K562 (cell line): ENCODE data around the gene PSAT1. TPM values are rescaled to one million over a fixed set of nuclear protein-coding genes. Genes with fewer than 3 reads are reported as not detected.

ENCODE experiments used
- ATAC-seq: fragments of 200-7000 bp; cut with Tn5 transposase; 3 replicates; pipeline ENCODE4 v1.9.1; 2020; ENCODE audit warnings: moderate library complexity
- BruUV-seq: library from RNA; stranded (reverse); fragments of 400-500 nt; replicated peaks from 2 replicates; lab custom pipeline; 2021; lab: Mats Ljungman, UMichigan
- CTCF ChIA-PET: fragments of 300-600 bp; formaldehyde crosslinking; extraction: SDS; loops from one replicate; lab custom pipeline; 2021; ENCODE audit warnings: low intra/inter-chr PET ratio; lab: Yijun Ruan, JAX
- POLR2A ChIA-PET: fragments of 300-600, 350-650 bp; sonication (Branson Sonifier 250); formaldehyde crosslinking; extraction: SDS; loops from one replicate; lab custom pipeline; 2021; ENCODE audit warnings: antibody characterized with exemption, inconsistent platforms; lab: Yijun Ruan, JAX
- DNase-seq, 4 experiments: peaks; one replicate each; pipeline versions ENCODE4 v3.0.0 to v3.0.0-alpha.2; 2011 to 2018; ENCODE audit warnings: low spot score in 3 of 4, mixed read lengths in 3 of 4; ENCODE audit errors: extremely low read depth in 1 of 4
- FAIRE-seq: peaks from 2 replicates; lab custom pipeline; 2011; peaks lifted over from hg19 to GRCh38; lab: Jason Lieb, UNC
- H2AFZ ChIP-seq: 2 replicates; pipeline ENCODE4 v1.6.0; 2011; ENCODE audit warnings: low read depth, low read length, control low read depth, inconsistent platforms
- H3K27ac ChIP-seq: fragments of 200-600 bp; 3 replicates; pipeline ENCODE4 v1.8.0; 2011; ENCODE audit warnings: low read depth, mild to moderate bottlenecking, control low read depth, inconsistent platforms, low read length, moderate library complexity, mixed read lengths; ENCODE audit errors: extremely low read depth
- H3K27me3 ChIP-seq, 2 experiments: fragments of 300-600 bp in 1 of 2; 2 replicates in 1 of 2; 3 replicates in 1 of 2; pipeline versions ENCODE4 v1.6.0 to v1.8.0; 2011; ENCODE audit warnings: inconsistent platforms in 2 of 2, low read length in 2 of 2, mild to moderate bottlenecking in 1 of 2, mixed read lengths in 1 of 2, moderate library complexity in 1 of 2; ENCODE audit not compliant: control insufficient read depth in 2 of 2, insufficient read depth in 2 of 2
- H3K36me3 ChIP-seq: fragments of 300-600 bp; 3 replicates; pipeline ENCODE4 v1.8.0; 2011; ENCODE audit warnings: mild to moderate bottlenecking, low read length, inconsistent platforms; ENCODE audit not compliant: control insufficient read depth, insufficient read depth
- H3K4me1 ChIP-seq, 2 experiments: fragments of 200-600 bp in 1 of 2; replicated peaks in 1 of 2; 2 replicates in 1 of 2; 3 replicates in 1 of 2; pipeline versions ENCODE4 v1.5.1 to v1.8.0; 2011; ENCODE audit warnings: inconsistent platforms in 2 of 2, low read length in 2 of 2, mild to moderate bottlenecking in 1 of 2, mixed read lengths in 1 of 2, moderate library complexity in 1 of 2; ENCODE audit not compliant: control insufficient read depth in 2 of 2, insufficient read depth in 2 of 2
- H3K4me2 ChIP-seq: 2 replicates; pipeline ENCODE4 v1.6.1; 2011; ENCODE audit warnings: low read length, control low read depth, inconsistent platforms, mixed read lengths; ENCODE audit not compliant: insufficient read depth
- H3K4me3 ChIP-seq: fragments of 200-600 bp; sonication (generic), shearing (Covaris generic); 2 replicates; pipeline ENCODE4 v1.5.1; 2016; ENCODE audit warnings: control low read depth, inconsistent platforms
- H3K79me2 ChIP-seq: fragments of 200-600 bp; 3 replicates; pipeline ENCODE4 v1.8.0; 2011; ENCODE audit warnings: low read length, inconsistent platforms; ENCODE audit not compliant: control insufficient read depth, insufficient read depth
- H3K9ac ChIP-seq, 2 experiments: 2 replicates each; pipeline versions ENCODE4 v1.6.0 to v1.6.1; 2011; ENCODE audit warnings: low read depth in 2 of 2, low read length in 2 of 2, control low read depth in 1 of 2, inconsistent platforms in 1 of 2, mild to moderate bottlenecking in 1 of 2, mixed read lengths in 1 of 2; ENCODE audit not compliant: insufficient read depth in 1 of 2
- H3K9me1 ChIP-seq: one replicate; pipeline ENCODE4 v1.6.0; 2011; ENCODE audit warnings: inconsistent platforms, mild to moderate bottlenecking, low read length, moderate library complexity; ENCODE audit not compliant: control insufficient read depth, insufficient read depth
- H3K9me3 ChIP-seq: replicated peaks from 2 replicates; pipeline ENCODE4 v1.5.1; 2011; ENCODE audit warnings: low read depth, low read length, inconsistent platforms; ENCODE audit not compliant: control insufficient read depth, insufficient read depth
- H4K20me1 ChIP-seq: replicated peaks from 2 replicates; pipeline ENCODE4 v1.6.1; 2011; ENCODE audit warnings: low read length, inconsistent platforms, mixed read lengths; ENCODE audit not compliant: control insufficient read depth, insufficient read depth
- CEBPB ChIP-seq: fragments of 450-650 bp; IDR thresholded peaks from 2 replicates; pipeline ENCODE4 v1.6.1; 2016; ENCODE audit warnings: missing genetic modification characterization, missing compliant biosample characterization
- GTF2E2 ChIP-seq: fragments of 200-800 bp; sonication (Bioruptor generic); IDR thresholded peaks from 2 replicates; pipeline ENCODE4 v1.6.1; 2016; ENCODE audit warnings: missing genetic modification characterization, missing compliant biosample characterization
- RCOR1 ChIP-seq, 2 experiments: IDR thresholded peaks; 2 replicates each; pipeline ENCODE4 v1.6.1; 2012; ENCODE audit warnings: low read depth in 2 of 2, low read length in 2 of 2, borderline replicate concordance in 1 of 2, improper control_type of control experiment in 1 of 2
- TSC22D4 ChIP-seq: fragments of 450-650 bp; IDR thresholded peaks from 2 replicates; pipeline ENCODE4 v1.6.1; 2016; ENCODE audit warnings: missing genetic modification characterization, missing biosample characterization, control low read depth
- WGBS: fragments of 100-300 bp; shearing (Covaris generic); methylation state at CpG from one replicate; pipeline ENCODE4 v1.1.6; 2016; ENCODE audit warnings: low coverage, mixed read lengths; ENCODE audit not compliant: insufficient coverage; ENCODE audit errors: missing lambda C conversion rate; 5-methylcytosine and 5-hydroxymethylcytosine counted together
- in situ Hi-C: fragments of 300-500 bp; cut with MboI; formaldehyde crosslinking; loops from 4 replicates; pipeline ENCODE4 v1.15.0; 2018; ENCODE audit warnings: inconsistent platforms, mixed read lengths
- intact Hi-C: fragments of 100-400 bp; cut with micrococcal nuclease; formaldehyde crosslinking; loops from 2 replicates; pipeline ENCODE4 v1.14.2; 2022
- polyA plus RNA-seq, 8 experiments: library from polyadenylated mRNA; depleted of rRNA in 4 of 8; stranded (reverse) in 5 of 8; unstranded in 3 of 8; fragments of >200 nt; fragmentation: Nextera tagmentation in 2 of 8; fragmentation: Illumina TruSeq in 1 of 8; extraction: Ambion mirVana in 2 of 8; extraction: Trizol in 1 of 8; gene quantifications; 2 replicates each; pipeline versions ENCODE4 v1.2.1 to v1.2.3, GENCODE V29; 2011 to 2014; ENCODE audit warnings: inconsistent platforms in 1 of 8, missing spikeins in 1 of 8
- total RNA-seq, 7 experiments: library from RNA; depleted of rRNA in 6 of 7; stranded (reverse); fragments of >200 nt in 6 of 7; fragmentation: Illumina TruSeq in 2 of 7; extraction: Trizol in 2 of 7; gene quantifications; 2 replicates each; pipeline versions ENCODE4 v1.2.1 to v1.2.3, GENCODE V29; 2011 to 2021; ENCODE audit warnings: low replicate concordance in 1 of 7
- TF ChIP-seq, protein P1 (sequence below): fragments of 450-650 bp; IDR thresholded peaks from 2 replicates; pipeline ENCODE4 v1.6.1; 2014; ENCODE audit warnings: low read depth, mild to moderate bottlenecking, moderate library complexity, borderline replicate concordance
- TF ChIP-seq, protein P2 (sequence below): fragments of 450-650 bp; formaldehyde crosslinking; IDR thresholded peaks from 2 replicates; pipeline ENCODE4 v1.4.0; 2022; ENCODE audit warnings: missing genetic modification characterization
- TF ChIP-seq, protein P3 (sequence below): sonication (generic); formaldehyde crosslinking; IDR thresholded peaks from 2 replicates; pipeline ENCODE4 v1.8.0; 2023; ENCODE audit warnings: mild to moderate bottlenecking, missing genetic modification reagents

PSAT1 gene
- total and polyA plus RNA-seq, 9 of the 15 experiments (the other 6 are each of a cell fraction or from before 2014, with no cell fraction given), result 29.7 to 151 (median 98.3) TPM

DNA sequence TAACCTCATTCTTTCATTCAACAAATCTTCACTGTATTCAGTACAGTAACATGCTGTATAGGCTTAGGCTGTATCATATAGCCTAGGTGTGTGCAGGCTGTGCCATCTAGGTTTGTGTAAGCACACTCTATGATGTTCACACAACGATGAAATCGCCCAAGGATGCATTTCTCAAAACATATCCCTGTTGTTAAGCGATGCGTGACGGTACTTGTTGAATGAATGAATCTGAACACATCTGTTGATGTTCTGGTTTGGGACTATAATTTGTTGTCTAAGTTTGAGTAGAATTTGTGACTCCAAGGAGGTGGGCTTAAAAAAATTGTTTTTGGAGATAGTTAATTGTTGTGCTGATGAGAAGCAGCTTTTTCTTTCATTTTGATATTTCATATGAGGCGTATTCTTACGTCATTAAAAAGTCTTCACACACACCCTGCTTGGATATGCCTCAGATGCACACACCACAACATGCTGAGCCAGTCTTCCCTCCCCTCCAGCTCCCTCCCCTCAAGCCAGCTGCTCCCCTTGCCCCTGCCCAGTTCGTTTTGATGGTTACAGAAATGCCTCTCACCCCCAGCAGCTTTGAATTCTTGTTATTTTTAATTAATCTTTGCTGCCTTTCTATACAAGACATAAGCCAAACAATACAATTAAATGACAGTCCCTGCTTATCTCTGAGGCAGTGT lies 5.5 kb upstream of the PSAT1 start:
- H2AFZ ChIP-seq, result no peak overlapping the region
- BruUV-seq, result no TSS peak
- in situ Hi-C loops (no loop called here), intact Hi-C loops (no loop called here)
- no peaks in the 10 kb centered on the region for H3K9me1 ChIP-seq
- ChIA-PET CTCF (no interaction called here), POLR2A (no interaction called here)
- no peaks in the 10 kb centered on the region for H3K36me3 ChIP-seq
- no peak overlapping the region for H3K4me2 ChIP-seq
- peaks cover 4% of the 10 kb centered on the region in 2 experiments; a peak in 4 of 5 replicates for H3K4me1 ChIP-seq
- TF ChIP-seq, protein P1, sequence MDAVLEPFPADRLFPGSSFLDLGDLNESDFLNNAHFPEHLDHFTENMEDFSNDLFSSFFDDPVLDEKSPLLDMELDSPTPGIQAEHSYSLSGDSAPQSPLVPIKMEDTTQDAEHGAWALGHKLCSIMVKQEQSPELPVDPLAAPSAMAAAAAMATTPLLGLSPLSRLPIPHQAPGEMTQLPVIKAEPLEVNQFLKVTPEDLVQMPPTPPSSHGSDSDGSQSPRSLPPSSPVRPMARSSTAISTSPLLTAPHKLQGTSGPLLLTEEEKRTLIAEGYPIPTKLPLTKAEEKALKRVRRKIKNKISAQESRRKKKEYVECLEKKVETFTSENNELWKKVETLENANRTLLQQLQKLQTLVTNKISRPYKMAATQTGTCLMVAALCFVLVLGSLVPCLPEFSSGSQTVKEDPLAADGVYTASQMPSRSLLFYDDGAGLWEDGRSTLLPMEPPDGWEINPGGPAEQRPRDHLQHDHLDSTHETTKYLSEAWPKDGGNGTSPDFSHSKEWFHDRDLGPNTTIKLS, result no peak
- TF ChIP-seq GTF2E2 (no peak), CEBPB (no peak), TSC22D4 (tag) (no peak), RCOR1 (IDR thresholded peaks at IDR 0.05; ENCODE audit: borderline replicate concordance in 1 of 2, low read depth in 2 of 2, low read length in 2 of 2) (no peak)
- TF ChIP-seq, protein P2, sequence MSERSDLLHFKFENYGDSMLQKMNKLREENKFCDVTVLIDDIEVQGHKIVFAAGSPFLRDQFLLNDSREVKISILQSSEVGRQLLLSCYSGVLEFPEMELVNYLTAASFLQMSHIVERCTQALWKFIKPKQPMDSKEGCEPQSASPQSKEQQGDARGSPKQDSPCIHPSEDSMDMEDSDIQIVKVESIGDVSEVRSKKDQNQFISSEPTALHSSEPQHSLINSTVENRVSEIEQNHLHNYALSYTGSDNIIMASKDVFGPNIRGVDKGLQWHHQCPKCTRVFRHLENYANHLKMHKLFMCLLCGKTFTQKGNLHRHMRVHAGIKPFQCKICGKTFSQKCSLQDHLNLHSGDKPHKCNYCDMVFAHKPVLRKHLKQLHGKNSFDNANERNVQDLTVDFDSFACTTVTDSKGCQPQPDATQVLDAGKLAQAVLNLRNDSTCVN, result no peak
- TF ChIP-seq, protein P3, sequence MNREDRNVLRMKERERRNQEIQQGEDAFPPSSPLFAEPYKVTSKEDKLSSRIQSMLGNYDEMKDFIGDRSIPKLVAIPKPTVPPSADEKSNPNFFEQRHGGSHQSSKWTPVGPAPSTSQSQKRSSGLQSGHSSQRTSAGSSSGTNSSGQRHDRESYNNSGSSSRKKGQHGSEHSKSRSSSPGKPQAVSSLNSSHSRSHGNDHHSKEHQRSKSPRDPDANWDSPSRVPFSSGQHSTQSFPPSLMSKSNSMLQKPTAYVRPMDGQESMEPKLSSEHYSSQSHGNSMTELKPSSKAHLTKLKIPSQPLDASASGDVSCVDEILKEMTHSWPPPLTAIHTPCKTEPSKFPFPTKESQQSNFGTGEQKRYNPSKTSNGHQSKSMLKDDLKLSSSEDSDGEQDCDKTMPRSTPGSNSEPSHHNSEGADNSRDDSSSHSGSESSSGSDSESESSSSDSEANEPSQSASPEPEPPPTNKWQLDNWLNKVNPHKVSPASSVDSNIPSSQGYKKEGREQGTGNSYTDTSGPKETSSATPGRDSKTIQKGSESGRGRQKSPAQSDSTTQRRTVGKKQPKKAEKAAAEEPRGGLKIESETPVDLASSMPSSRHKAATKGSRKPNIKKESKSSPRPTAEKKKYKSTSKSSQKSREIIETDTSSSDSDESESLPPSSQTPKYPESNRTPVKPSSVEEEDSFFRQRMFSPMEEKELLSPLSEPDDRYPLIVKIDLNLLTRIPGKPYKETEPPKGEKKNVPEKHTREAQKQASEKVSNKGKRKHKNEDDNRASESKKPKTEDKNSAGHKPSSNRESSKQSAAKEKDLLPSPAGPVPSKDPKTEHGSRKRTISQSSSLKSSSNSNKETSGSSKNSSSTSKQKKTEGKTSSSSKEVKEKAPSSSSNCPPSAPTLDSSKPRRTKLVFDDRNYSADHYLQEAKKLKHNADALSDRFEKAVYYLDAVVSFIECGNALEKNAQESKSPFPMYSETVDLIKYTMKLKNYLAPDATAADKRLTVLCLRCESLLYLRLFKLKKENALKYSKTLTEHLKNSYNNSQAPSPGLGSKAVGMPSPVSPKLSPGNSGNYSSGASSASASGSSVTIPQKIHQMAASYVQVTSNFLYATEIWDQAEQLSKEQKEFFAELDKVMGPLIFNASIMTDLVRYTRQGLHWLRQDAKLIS (CRISPR knock-in tag), result no peak
- no peak overlapping the region for H3K9ac ChIP-seq
- no peak for DNase-seq
- no peaks in the 10 kb centered on the region for H3K79me2 ChIP-seq
- H3K27ac ChIP-seq, result no peak overlapping the region
- H3K9me3 ChIP-seq, result no peaks in the 10 kb centered on the region
- no peaks in the 10 kb centered on the region for H4K20me1 ChIP-seq
- WGBS, result 50% methylated on average over 8 of the region's 8 CpGs
- no peak for ATAC-seq
- no peak for FAIRE-seq
- H3K4me3 ChIP-seq, result no peak overlapping the region
- H3K27me3 ChIP-seq, result peaks cover 0 to 2% of the 10 kb centered on the region in 2 experiments; a peak in 1 of 5 replicates
